ENCODE measurements around the gene SLC25A6.
"Not testable (repeated sequence)": the region's sequence is repeated elsewhere in the genome, so short reads cannot be mapped to it uniquely, and the experiment has no call there.

The SLC25A6 gene

GRCh38 chrX:1354036-1355019 is 37.6 kb downstream of the SLC25A6 start:
- no peak overlapping the region for H2BK5ac ChIP-seq (ENCODE audit: low read depth, low read length, poor library complexity, severe bottlenecking)

GRCh38 chrX:1351981-1352714 is 39.8 kb downstream of the SLC25A6 start:
- H3K23ac ChIP-seq (ENCODE audit: low read length in 2 of 2), result no peak overlapping the region
- no peak overlapping the region for H4K8ac ChIP-seq (ENCODE audit: low read length)
- 91% methylated on average over 48 of the region's 49 CpGs for WGBS
- no peak overlapping the region for H2BK5ac ChIP-seq (ENCODE audit: low read depth, low read length, poor library complexity, severe bottlenecking)
- H3K4me2 ChIP-seq (ENCODE audit: low read length, poor library complexity, severe bottlenecking), result no peak overlapping the region
- no peak for DNase-seq
- no peak overlapping the region for H3K14ac ChIP-seq (ENCODE audit: low read length in 2 of 2)
- peaks cover 1% of the 10 kb centered on the region for H3K4me1 ChIP-seq (ENCODE audit: control insufficient read depth, insufficient read depth, low read depth, low read length)
- H3K27ac ChIP-seq (ENCODE audit: low read length, poor library complexity, severe bottlenecking), result no peak overlapping the region
- H3K4me3 ChIP-seq (ENCODE audit: insufficient read depth in 1 of 2, low read depth in 1 of 2, low read length in 2 of 2), result no peak overlapping the region
- H2AFZ ChIP-seq (ENCODE audit: low read depth, low read length), result no peak overlapping the region
- no peak overlapping the region for H2BK120ac ChIP-seq (ENCODE audit: low read depth, low read length)
- H3K27me3 ChIP-seq (ENCODE audit: control insufficient read depth in 1 of 2, insufficient read depth in 1 of 2, low read length in 2 of 2), result no peaks in the 10 kb centered on the region
- H3K18ac ChIP-seq (ENCODE audit: low read depth in 1 of 2, low read length in 2 of 2), result no peak overlapping the region
- H2BK15ac ChIP-seq (ENCODE audit: low read depth, poor library complexity, severe bottlenecking), result no peak overlapping the region
- H3K79me1 ChIP-seq (replicated peaks; ENCODE audit: low read length, poor library complexity, severe bottlenecking), result no peaks in the 10 kb centered on the region
- H3K4ac ChIP-seq (ENCODE audit: low read depth in 1 of 2, low read length in 2 of 2), result no peak overlapping the region
- H4K91ac ChIP-seq (ENCODE audit: low read length), result no peak overlapping the region
- H3K9ac ChIP-seq (ENCODE audit: low read length), result no peak overlapping the region
- no peak overlapping the region for H2BK12ac ChIP-seq (ENCODE audit: low read length in 2 of 2)
- peaks cover 0 to 4% of the 10 kb centered on the region in 2 experiments for H3K36me3 ChIP-seq (ENCODE audit: control insufficient read depth in 1 of 2, insufficient read depth in 2 of 2, low read depth in 1 of 2, low read length in 2 of 2)
- H2AK5ac ChIP-seq (ENCODE audit: low read length, severe bottlenecking), result no peak overlapping the region
- no peaks in the 10 kb centered on the region for H3K9me3 ChIP-seq (ENCODE audit: control insufficient read depth, low read length)

More at GRCh38 chrX:1354036-1355019, 37.6 kb downstream of the SLC25A6 start:
- H3K27ac ChIP-seq (ENCODE audit: low read length, poor library complexity, severe bottlenecking), result no peak overlapping the region
- no peak overlapping the region for H3K23ac ChIP-seq (ENCODE audit: low read length in 2 of 2)
- no peaks in the 10 kb centered on the region for H3K27me3 ChIP-seq (ENCODE audit: control insufficient read depth in 1 of 2, insufficient read depth in 1 of 2, low read length in 2 of 2)
- H3K79me1 ChIP-seq (replicated peaks; ENCODE audit: low read length, poor library complexity, severe bottlenecking), result no peaks in the 10 kb centered on the region
- peaks cover 4 to 8% of the 10 kb centered on the region in 2 experiments for H3K36me3 ChIP-seq (ENCODE audit: control insufficient read depth in 1 of 2, insufficient read depth in 2 of 2, low read depth in 1 of 2, low read length in 2 of 2)
- no peak overlapping the region for H3K4ac ChIP-seq (ENCODE audit: low read depth in 1 of 2, low read length in 2 of 2)
- H2BK12ac ChIP-seq (ENCODE audit: low read length in 2 of 2), result no peak overlapping the region
- no peak overlapping the region for H3K9ac ChIP-seq (ENCODE audit: low read length)
- H3K14ac ChIP-seq (ENCODE audit: low read length in 2 of 2), result no peak overlapping the region
- no peak overlapping the region for H4K91ac ChIP-seq (ENCODE audit: low read length)
- H2BK15ac ChIP-seq (ENCODE audit: low read depth, poor library complexity, severe bottlenecking), result no peak overlapping the region
- peaks cover 1% of the 10 kb centered on the region for H3K4me1 ChIP-seq (ENCODE audit: control insufficient read depth, insufficient read depth, low read depth, low read length)
- H4K8ac ChIP-seq (ENCODE audit: low read length), result no peak overlapping the region
- peaks cover 2% of the 10 kb centered on the region for H3K9me3 ChIP-seq (ENCODE audit: control insufficient read depth, low read length)
- no peak overlapping the region for H2BK120ac ChIP-seq (ENCODE audit: low read depth, low read length)
- no peak for DNase-seq
- no peak overlapping the region for H2AK5ac ChIP-seq (ENCODE audit: low read length, severe bottlenecking)
- no peak overlapping the region for H3K4me3 ChIP-seq (ENCODE audit: insufficient read depth in 1 of 2, low read depth in 1 of 2, low read length in 2 of 2)
- 88% methylated on average over 10 of the region's 11 CpGs for WGBS
- no peak overlapping the region for H3K18ac ChIP-seq (ENCODE audit: low read depth in 1 of 2, low read length in 2 of 2)
- H2AFZ ChIP-seq (ENCODE audit: low read depth, low read length), result no peak overlapping the region
- H3K4me2 ChIP-seq (ENCODE audit: low read length, poor library complexity, severe bottlenecking), result no peak overlapping the region

GRCh38 chrX:1349606-1350005 is 42.3 kb downstream of the SLC25A6 start:
- not testable (repeated sequence) for H4K91ac ChIP-seq (ENCODE audit: low read length); H2BK5ac ChIP-seq (ENCODE audit: low read depth, low read length, poor library complexity, severe bottlenecking); H3K36me3 ChIP-seq (ENCODE audit: control insufficient read depth in 1 of 2, insufficient read depth in 2 of 2, low read depth in 1 of 2, low read length in 2 of 2); H3K4me1 ChIP-seq (ENCODE audit: control insufficient read depth, insufficient read depth, low read depth, low read length); H3K4me3 ChIP-seq (ENCODE audit: insufficient read depth in 1 of 2, low read depth in 1 of 2, low read length in 2 of 2); H3K14ac ChIP-seq (ENCODE audit: low read length in 2 of 2); H2AK5ac ChIP-seq (ENCODE audit: low read length, severe bottlenecking); H3K9ac ChIP-seq (ENCODE audit: low read length); H3K79me1 ChIP-seq (replicated peaks; ENCODE audit: low read length, poor library complexity, severe bottlenecking); H2BK120ac ChIP-seq (ENCODE audit: low read depth, low read length); H4K8ac ChIP-seq (ENCODE audit: low read length); H3K4me2 ChIP-seq (ENCODE audit: low read length, poor library complexity, severe bottlenecking); H3K27ac ChIP-seq (ENCODE audit: low read length, poor library complexity, severe bottlenecking); H3K9me3 ChIP-seq (ENCODE audit: control insufficient read depth, low read length); H2BK15ac ChIP-seq (ENCODE audit: low read depth, poor library complexity, severe bottlenecking); DNase-seq; H3K23ac ChIP-seq (ENCODE audit: low read length in 2 of 2); H2BK12ac ChIP-seq (ENCODE audit: low read length in 2 of 2); H3K4ac ChIP-seq (ENCODE audit: low read depth in 1 of 2, low read length in 2 of 2); H2AFZ ChIP-seq (ENCODE audit: low read depth, low read length); H3K27me3 ChIP-seq (ENCODE audit: control insufficient read depth in 1 of 2, insufficient read depth in 1 of 2, low read length in 2 of 2); H3K18ac ChIP-seq (ENCODE audit: low read depth in 1 of 2, low read length in 2 of 2)
- 94% methylated on average over 12 of the region's 15 CpGs for WGBS

GRCh38 chrX:1341545-1342184 is 50.2 kb downstream of the SLC25A6 start:
- no peak overlapping the region for H4K91ac ChIP-seq (ENCODE audit: low read length)

More at GRCh38 chrX:1341545-1342184, 50.2 kb downstream of the SLC25A6 start:
- Histone ChIP-seq H3K9ac (ENCODE audit: low read length) (no peak overlapping the region), H3K4ac (ENCODE audit: low read depth in 1 of 2, low read length in 2 of 2) (no peak overlapping the region), H3K27me3 (ENCODE audit: control insufficient read depth in 1 of 2, insufficient read depth in 1 of 2, low read length in 2 of 2) (peaks cover 0 to 3% of the 10 kb centered on the region in 2 experiments), H3K27ac (ENCODE audit: low read length, poor library complexity, severe bottlenecking) (no peak overlapping the region), H2BK120ac (ENCODE audit: low read depth, low read length) (no peak overlapping the region), H2AFZ (ENCODE audit: low read depth, low read length) (no peak overlapping the region), H2BK12ac (ENCODE audit: low read length in 2 of 2) (no peak overlapping the region), H3K9me3 (ENCODE audit: control insufficient read depth, low read length) (peaks cover 2% of the 10 kb centered on the region), H3K18ac (ENCODE audit: low read depth in 1 of 2, low read length in 2 of 2) (no peak overlapping the region), H3K79me1 (replicated peaks; ENCODE audit: low read length, poor library complexity, severe bottlenecking) (no peaks in the 10 kb centered on the region), H3K14ac (ENCODE audit: low read length in 2 of 2) (no peak overlapping the region), H2AK5ac (ENCODE audit: low read length, severe bottlenecking) (no peak overlapping the region), H2BK5ac (ENCODE audit: low read depth, low read length, poor library complexity, severe bottlenecking) (no peak overlapping the region), H3K36me3 (ENCODE audit: control insufficient read depth in 1 of 2, insufficient read depth in 2 of 2, low read depth in 1 of 2, low read length in 2 of 2) (no peaks in the 10 kb centered on the region), H3K4me1 (ENCODE audit: control insufficient read depth, insufficient read depth, low read depth, low read length) (no peaks in the 10 kb centered on the region), H3K4me3 (ENCODE audit: insufficient read depth in 1 of 2, low read depth in 1 of 2, low read length in 2 of 2) (no peak overlapping the region), H3K4me2 (ENCODE audit: low read length, poor library complexity, severe bottlenecking) (no peak overlapping the region), H2BK15ac (ENCODE audit: low read depth, poor library complexity, severe bottlenecking) (no peak overlapping the region), H3K23ac (ENCODE audit: low read length in 2 of 2) (no peak overlapping the region), H4K8ac (ENCODE audit: low read length) (no peak overlapping the region)
- no peak for DNase-seq
- WGBS, result 87% methylated on average over 20 of the region's 22 CpGs
